GM13976 (cell line): ENCODE results near the gene EHF.

ENCODE experiments used
- DNase-seq: peaks from one replicate; pipeline ENCODE4 v3.0.0; 2012; ENCODE audit warnings: low spot score
- in situ Hi-C: fragments of 300-500 bp; cut with MboI; formaldehyde crosslinking; loops from one replicate; pipeline ENCODE4 v1.12.0; 2022; ENCODE audit warnings: low sequenced_read_pairs, mixed read lengths, inconsistent platforms; ENCODE audit not compliant: unreplicated experiment
- TF ChIP-seq, protein P1 (sequence below): IDR thresholded peaks from 2 replicates; pipeline ENCODE4 v1.5.1; 2012; ENCODE audit warnings: borderline replicate concordance, mild to moderate bottlenecking; ENCODE audit not compliant: insufficient read depth; ENCODE audit errors: extremely low read depth, missing control alignments, control extremely low read depth

The EHF gene

DNA sequence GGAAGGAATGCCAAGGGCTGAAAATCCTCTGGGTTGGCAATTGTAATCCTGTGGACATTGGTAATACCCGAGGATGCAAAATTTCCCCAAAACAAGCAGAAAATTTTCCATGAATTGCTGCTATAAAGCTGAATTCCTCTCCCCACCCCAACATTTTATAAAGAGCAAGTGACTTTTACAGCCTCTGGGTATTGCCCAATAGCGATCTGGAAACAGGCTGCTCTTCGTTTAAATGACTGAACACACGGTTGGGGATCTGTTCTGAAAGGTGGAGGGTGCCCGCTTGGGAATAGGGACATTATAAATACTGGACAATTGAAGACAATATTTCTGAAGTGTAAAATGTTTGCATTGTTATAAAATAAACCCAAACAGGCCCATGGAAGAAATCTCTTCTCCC lies 20.6 kb downstream of the EHF start:
- in situ Hi-C loops = no loop called here
- DNase-seq = no peak
- TF ChIP-seq, protein P1, sequence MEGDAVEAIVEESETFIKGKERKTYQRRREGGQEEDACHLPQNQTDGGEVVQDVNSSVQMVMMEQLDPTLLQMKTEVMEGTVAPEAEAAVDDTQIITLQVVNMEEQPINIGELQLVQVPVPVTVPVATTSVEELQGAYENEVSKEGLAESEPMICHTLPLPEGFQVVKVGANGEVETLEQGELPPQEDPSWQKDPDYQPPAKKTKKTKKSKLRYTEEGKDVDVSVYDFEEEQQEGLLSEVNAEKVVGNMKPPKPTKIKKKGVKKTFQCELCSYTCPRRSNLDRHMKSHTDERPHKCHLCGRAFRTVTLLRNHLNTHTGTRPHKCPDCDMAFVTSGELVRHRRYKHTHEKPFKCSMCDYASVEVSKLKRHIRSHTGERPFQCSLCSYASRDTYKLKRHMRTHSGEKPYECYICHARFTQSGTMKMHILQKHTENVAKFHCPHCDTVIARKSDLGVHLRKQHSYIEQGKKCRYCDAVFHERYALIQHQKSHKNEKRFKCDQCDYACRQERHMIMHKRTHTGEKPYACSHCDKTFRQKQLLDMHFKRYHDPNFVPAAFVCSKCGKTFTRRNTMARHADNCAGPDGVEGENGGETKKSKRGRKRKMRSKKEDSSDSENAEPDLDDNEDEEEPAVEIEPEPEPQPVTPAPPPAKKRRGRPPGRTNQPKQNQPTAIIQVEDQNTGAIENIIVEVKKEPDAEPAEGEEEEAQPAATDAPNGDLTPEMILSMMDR = no peak

GRCh38 chr11:34642001-34642554 lies 21.2 kb downstream of the EHF start:
- in situ Hi-C loops = no loop called here
- TF ChIP-seq, protein P1 = no peak
- no peak for DNase-seq

DNA sequence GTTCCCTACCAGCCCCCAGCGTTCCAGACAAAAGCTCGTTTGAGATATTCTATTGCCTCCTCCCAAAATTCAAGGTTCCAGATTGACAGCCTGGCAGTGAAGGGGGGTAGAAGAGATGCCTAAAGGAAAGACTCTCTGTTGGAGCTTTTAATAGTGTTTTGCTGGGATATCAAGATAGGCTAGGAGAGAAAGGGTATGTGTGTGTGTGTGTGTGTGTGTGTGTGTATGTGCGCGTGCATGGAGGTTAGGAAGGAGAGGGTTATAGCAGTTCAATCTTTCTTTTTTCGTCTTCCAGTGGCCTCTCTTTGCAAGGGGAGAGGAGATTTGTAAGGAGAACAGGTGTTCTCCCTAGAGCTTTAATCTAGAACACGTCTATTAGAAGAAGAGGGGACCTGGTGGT lies 22.0 kb downstream of the EHF start:
- DNase-seq = no peak
- in situ Hi-C loops = no loop called here
- TF ChIP-seq, protein P1 = no peak

GRCh38 chr11:34643311-34643710 lies 22.4 kb downstream of the EHF start:
- TF ChIP-seq, protein P1 = no peak
- in situ Hi-C loops = no loop called here
- no peak for DNase-seq

GRCh38 chr11:34643846-34644245 lies 23.0 kb downstream of the EHF start:
- no peak for DNase-seq
- in situ Hi-C loops = no loop called here
- TF ChIP-seq, protein P1 = no peak

- TF ChIP-seq, protein P1 = no peak
- DNase-seq = no peak
- in situ Hi-C loops = no loop called here
These were observed 23.9 kb downstream of the EHF start for GRCh38 chr11:34644669-34645406.

- TF ChIP-seq, protein P1 = no peak
- DNase-seq = no peak
- in situ Hi-C loops = no loop called here
These were observed 25.5 kb downstream of the EHF start for GRCh38 chr11:34646431-34646830.
